Retinal pigment epithelial cell (primary cell): ENCODE data around the gene SELENOK.

ENCODE experiments used
- DNase-seq: peaks from one replicate; pipeline ENCODE4 v3.0.0-alpha.2; 2010; ENCODE audit warnings: low read depth
- H3K4me3 ChIP-seq: 2 replicates; pipeline ENCODE4 v1.5.1; 2011; ENCODE audit warnings: mild to moderate bottlenecking, low read length, control low read depth, moderate library complexity
- TF ChIP-seq, protein P1 (sequence below): conservative IDR thresholded peaks from 2 replicates; pipeline ENCODE4 v1.5.1; 2011; ENCODE audit warnings: low read depth, low read length, control low read depth, inconsistent platforms

The SELENOK gene

DNA sequence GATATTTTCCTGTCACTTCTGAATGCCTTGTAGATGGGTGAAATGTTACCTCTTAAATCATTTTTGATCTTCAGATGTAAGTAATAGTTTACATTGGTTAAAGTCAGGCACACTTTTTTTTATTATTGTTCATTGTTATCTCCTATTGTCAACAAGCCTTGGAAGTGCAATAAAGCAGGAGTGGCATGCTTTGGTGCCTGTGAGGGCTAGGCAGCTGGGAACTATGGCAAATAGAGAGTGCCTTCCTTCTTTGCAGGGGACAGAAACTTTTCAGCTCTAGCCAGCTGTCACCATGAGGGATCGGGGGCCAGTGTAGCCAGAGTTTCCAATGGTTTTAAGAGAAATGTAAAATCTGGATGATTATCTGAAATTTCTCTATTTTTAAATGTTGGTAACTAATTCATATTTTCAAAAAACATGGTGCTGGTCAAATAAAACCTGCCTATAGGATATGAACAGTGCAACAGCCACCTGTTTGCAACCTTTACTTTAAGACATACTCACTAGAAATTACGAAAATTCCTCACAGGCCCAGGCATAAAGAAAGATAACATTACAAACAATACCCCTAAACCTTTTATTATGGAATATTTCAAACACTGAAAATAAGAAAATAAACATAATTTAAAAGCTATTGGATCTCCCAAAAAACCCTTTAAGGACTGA lies 9.1 kb upstream of the SELENOK start:
- DNase-seq, result no peak
- H3K4me3 ChIP-seq, result no peak overlapping the region
- TF ChIP-seq, protein P1, sequence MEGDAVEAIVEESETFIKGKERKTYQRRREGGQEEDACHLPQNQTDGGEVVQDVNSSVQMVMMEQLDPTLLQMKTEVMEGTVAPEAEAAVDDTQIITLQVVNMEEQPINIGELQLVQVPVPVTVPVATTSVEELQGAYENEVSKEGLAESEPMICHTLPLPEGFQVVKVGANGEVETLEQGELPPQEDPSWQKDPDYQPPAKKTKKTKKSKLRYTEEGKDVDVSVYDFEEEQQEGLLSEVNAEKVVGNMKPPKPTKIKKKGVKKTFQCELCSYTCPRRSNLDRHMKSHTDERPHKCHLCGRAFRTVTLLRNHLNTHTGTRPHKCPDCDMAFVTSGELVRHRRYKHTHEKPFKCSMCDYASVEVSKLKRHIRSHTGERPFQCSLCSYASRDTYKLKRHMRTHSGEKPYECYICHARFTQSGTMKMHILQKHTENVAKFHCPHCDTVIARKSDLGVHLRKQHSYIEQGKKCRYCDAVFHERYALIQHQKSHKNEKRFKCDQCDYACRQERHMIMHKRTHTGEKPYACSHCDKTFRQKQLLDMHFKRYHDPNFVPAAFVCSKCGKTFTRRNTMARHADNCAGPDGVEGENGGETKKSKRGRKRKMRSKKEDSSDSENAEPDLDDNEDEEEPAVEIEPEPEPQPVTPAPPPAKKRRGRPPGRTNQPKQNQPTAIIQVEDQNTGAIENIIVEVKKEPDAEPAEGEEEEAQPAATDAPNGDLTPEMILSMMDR, result no peak

DNA sequence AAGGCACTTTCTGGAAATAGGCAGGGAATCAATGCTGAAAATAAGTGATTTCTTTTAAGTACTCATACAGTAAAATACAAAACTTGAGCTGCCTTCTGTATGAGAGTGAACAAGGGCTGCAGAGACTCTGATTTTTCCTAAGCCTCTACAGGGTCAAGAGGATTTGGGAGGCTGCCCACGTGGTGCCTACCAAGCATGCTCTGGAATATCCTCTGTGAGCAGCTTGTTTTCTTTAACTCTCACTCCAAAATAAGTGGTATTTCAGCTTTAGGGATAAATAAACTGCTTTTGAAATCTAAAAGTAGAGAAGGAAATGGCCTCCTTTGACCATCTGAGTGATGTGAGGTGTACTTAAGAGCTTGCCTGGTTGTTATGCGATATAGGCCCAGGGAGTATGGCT lies 8.1 kb upstream of the SELENOK start:
- no peak for DNase-seq
- H3K4me3 ChIP-seq, result no peak overlapping the region
- TF ChIP-seq, protein P1, result no peak

DNA sequence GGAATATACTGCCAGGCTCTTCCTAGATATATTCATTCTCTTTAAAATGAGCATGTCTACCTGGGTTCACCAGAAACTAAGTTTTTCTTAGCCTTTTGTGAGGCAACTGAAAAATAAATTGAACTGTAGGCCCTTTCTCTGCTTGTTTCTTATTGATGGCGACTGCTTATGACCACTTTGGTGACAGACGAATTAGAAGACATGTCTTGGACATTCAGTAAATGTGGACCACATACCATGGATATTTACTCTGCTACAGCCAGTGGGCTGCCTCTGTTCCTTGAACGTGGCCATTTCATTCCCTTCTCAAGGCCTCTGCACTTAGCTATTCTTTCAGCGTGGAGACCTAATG lies 603 bp upstream of the SELENOK start:
- TF ChIP-seq, protein P1, result no peak
- DNase-seq, result no peak
- peak overlapping the region; percentile 71 for H3K4me3 ChIP-seq

DNA sequence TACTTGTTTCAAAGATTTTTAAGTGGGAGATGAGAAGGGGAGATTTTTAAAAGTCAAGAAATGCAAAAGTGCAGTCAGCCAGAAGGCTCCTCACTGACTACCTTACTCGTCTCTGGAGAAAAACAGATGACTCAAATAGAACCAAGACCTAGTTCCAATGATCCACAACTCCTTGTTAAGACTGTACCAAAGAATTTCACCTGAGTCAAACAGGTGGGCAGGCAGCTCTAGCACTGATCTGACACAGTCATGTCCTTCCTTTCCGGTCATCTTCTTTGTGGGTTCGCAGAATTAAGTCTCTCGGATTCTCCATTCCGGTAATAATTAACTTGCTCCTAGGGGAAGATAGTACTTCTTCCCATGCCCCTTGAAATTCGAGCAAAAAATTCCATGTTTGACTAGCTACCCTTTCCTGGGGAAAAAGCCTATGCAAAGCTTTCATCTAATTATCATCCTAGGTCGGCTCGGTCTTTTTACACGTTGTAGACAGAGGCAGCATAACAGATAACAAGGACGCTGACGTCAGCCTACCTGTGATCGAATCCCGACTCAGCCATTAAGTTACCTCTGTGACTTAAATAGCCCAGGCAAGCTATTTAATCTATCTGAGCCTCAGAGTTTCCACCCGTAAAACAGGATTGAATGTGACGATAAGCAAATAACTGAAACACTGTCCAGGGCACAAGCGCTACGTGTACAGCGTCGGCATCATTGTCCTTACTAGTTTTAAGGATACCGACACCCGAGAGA lies 758 bp downstream of the SELENOK start:
- H3K4me3 ChIP-seq, result peak overlapping the region; percentile 71
- no peak for DNase-seq
- TF ChIP-seq, protein P1, result no peak

DNA sequence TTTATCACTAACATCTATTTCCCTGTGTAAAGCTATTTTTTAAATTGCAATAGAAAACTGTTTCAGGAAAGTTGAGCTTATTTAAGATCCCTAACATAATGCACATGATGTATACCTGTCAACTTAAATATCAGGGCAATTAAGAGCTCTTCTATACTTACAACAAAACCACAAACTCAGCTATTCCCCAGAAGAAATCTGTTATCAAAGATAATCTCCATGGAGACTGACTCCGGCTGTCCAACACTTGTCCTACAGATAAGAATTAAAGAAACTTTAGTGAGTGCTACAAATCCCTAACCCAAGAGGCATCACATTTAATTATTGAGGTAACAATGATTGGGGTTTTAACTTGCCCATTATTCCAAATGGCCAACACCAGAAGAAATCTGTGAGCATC lies 3.4 kb downstream of the SELENOK start:
- TF ChIP-seq, protein P1, result no peak
- DNase-seq, result no peak
- H3K4me3 ChIP-seq, result no peak overlapping the region

DNA sequence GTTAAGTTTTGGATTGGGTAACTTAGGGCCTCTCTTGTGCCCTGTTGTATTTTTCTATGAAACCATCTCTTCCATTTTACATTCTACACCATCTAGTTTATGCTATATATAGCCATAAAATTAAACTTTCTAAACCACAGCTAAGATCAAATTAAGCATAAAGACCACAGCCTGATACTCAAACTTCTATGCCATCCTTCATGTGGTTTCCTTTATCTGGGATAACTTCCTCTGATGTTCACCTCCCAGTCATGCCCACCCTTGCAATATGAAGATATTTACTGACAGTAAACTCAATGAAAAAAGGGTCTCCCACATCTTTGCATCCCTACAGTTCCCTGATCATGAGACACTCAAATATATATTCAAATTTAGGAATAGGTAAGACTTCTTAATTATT lies 4.2 kb downstream of the SELENOK start:
- DNase-seq, result no peak
- TF ChIP-seq, protein P1, result no peak
- no peak overlapping the region for H3K4me3 ChIP-seq

DNA sequence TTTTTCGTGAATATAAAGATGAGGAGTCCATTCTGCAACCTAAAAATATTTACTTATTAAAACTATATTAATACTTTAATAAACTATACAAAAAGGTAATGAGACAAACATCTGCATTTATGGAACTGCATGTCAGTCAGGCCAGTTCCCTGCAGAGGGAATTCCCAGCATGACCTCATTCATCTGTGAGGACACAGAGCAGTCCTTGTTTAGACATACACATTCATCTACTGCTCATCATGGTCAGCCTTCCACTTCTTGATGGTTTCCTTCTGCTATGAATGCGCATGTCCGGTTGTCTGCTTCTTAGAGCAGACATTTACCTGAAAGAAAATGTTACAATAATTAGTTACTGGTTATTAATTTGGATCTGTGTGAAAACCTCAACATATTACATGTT lies 6.4 kb downstream of the SELENOK start:
- no peak for DNase-seq

More for the DNA sequence above, 6.4 kb downstream of the SELENOK start:
- no peak overlapping the region for H3K4me3 ChIP-seq
- TF ChIP-seq, protein P1, result no peak
